ENCODE measurements around the gene RHOU.

RHOU gene

DNA sequence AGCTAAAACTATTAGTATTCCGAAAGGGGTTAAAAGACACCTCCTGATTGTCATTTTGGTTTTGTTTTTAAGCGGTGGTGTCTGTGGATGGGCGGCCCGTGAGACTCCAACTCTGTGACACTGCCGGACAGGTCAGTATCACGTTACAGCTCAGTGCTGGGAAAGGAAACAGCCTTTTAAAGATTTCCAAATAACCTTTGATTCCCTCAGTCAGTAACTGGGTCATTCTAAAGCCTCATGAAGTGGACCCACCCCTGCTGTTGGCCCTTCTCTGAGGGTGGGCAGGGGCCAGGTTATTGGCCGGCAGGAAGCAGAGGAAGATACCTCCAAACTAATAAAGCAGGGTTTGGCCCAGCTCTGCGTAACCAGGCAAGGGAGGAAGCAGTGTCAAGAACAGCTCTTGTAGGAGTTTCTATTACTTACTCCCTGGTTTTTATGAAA is 2.3 kb downstream of the RHOU start:
- no peak for DNase-seq

DNA sequence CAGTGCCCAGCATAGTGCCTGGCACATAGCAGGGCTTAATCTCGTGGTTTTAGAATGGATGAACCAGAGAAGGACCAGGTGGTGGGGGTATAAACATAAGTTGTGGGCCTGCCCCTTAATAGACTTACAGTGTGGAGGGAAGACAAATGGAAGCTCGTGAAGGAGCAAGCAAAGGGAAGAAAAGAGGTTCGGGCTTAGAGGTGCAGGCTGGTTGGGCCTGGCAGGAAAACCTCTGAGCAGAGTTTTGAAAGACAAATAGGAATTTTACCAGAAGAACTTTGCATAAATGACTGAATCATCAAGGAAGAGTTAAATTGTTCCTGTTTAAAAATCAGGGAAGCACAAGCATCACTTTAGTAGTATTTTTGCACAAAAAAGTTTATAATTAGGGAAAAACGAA is 4.5 kb downstream of the RHOU start:
- no peak for DNase-seq

DNA sequence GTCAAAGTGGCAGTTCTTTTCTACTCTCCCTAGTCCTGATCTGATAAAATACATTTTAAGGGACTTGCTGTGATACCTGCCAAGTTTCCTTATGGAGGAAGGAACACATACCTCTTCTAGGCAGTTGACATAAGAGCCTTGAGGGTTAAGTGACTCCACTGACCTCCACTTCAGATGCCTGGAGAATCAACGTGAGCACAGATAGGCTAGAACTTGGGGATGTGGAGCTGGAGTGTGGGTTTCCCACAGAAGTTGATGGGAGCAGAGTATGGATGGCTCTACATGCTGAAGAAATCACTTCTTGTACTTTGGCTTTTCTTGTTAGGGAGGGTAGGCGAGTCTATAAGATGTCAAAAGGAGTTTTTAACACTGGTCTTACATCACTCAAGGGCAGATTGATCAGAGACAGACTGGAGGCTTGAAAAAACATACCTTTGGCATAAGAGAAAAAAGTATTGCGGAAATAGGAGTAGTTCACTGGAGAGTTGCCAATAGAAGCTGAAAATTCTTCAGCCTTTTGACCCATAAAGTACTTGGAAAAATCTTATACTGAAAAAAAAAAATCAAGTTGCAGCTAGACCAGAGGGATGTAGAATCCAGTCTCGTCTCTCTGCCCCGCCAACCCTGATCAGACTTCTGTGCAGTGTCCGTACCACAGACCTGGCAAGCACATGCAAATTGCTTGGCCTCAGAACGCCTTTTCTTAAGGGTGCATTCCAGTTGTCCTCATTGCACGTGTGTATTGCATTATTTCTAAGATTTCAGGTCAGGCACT is 5.5 kb downstream of the RHOU start:
- no peak for DNase-seq

DNA sequence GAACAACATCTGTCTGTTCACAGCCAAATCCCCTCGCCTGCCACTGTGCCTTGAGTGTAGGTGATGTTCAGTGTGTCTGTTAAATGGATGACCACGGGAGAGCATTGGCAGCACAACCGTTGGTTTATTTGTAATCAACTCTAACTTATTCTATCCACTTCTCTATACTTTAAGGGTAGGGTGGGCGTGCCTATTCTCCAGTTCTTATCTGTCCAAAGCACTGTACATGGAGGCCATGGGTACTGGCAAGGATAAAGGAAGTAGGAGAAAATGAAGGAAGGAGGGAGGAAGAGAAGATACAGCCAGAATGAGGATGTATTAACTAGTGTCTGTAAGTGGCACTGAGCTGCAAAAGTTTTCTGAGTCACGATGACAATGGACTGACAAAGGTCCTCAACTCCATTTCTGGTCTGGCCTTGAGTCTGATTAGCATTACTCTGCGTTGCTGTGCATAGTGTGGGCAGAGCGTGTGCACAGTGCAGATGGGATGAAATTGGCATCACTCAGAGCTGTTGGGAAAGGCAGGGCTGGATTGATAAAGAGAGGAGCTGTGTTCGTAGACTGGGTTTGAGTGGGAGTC is 7.1 kb downstream of the RHOU start:
- no peak for DNase-seq

DNA sequence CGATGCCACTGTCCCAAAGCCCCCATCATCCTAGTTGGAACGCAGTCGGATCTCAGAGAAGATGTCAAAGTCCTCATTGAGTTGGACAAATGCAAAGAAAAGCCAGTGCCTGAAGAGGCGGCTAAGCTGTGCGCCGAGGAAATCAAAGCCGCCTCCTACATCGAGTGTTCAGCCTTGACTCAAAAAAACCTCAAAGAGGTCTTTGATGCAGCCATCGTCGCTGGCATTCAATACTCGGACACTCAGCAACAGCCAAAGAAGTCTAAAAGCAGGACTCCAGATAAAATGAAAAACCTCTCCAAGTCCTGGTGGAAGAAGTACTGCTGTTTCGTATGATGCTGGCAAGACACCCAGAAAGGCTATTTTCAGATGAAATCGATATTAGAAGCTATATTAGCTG is 8.1 kb downstream of the RHOU start:
- no peak for DNase-seq

DNA sequence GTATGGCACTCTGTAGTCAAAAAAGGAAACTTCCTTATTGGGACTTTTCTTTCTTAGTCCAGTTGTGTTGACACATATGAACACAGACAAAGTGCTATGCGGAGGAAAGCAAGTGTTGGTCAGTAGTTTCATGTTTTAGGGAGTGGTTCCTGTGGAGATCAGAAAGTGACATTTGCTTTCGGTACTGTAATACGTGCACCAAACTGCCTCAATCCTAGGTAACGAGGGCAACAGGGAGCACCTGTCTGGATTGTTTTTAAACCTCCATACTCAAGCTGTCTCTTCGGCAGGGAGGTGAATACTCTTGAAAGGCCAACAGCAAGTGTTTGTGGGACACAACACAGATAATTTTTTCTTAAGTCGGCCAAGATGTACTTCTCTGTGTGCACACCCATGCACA is 9.1 kb downstream of the RHOU start:
- DNase-seq = no peak

DNA sequence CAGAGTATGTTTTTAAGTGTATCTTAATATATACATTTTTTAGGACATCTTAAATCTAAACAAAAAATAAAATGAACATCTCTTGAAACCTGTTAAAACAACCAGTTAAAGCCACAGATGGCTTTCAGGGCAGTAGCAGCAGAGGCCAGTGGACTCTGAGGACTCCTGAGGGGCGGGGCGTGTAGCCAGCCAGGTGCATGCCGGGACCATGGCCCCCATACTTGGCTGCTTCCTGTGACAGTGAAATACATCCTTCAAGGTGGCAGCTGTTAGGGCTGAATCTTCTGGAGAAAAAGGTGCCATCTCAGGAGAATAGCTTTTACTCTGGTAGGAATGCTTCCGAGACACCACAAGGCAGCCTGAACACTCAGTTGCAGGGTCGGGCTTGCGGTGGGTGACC is 9.6 kb downstream of the RHOU start:
- DNase-seq = no peak

DNA sequence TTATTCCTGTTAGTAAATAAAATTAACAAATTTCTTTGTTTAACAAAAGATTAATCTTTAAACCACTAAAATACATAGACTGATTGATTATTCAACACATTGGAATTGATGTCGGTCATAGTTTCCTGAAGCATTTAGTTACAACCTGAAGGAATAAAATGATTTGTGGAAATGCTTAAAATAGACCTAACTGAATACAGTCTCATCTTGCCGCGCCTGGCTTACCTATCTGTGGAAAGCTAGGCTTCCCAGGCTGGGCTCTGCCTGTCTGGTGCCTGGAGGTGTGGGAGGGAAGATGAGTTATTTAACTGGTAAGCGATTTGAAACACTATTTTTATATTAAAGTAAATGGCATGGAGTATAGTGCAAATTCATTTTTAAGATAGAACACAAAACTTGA is 10.2 kb downstream of the RHOU start:
- DNase-seq = no peak

DNA sequence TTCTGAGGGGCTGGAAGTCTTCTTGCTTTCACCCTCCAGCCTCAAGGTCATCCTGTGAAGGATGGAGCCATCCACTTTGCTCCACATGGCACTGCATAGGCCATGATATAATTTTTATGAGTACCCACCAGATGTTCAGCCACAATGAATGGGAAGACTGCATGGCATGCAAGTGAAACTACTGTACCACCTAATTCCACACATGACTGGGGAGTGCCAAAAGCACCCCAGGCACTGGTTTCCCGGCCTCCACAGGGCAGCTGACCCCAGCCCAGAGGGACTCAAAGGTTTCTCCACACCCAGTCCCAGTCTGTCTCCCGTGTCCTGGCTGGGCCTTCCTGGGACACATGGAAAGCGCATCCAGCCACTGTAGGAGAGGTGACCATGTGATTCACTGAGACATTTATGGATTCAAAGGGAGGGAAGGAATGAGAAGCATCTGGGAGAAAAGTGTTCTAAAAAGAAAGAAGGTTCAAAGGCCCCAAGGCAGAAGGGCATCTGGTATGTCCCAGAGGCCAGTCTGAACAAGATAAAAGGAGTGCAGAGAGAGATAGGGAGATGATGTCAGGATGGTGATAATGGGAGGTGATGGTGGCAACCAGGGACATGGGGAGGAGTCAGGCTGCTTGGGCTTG is 12.1 kb downstream of the RHOU start:
- no peak for DNase-seq

DNA sequence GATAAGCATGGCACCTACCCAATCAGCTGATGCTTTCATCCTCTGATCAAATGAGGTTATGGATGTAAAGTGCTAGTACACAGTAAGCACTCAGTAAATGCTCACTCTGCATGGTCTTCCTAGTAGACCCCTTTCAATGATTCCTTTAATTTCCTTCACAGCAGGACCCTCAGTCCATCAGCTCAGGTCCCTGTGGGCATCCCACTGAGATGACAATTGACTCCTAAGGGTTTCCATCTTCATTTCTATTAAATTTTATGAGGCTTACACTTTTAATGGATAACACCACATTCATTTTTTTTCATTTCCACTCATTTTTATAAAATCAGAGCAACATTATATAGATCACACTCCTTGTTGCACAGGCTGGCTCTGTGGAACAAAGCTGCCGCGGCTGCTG is 12.8 kb downstream of the RHOU start:
- DNase-seq = no peak

DNA sequence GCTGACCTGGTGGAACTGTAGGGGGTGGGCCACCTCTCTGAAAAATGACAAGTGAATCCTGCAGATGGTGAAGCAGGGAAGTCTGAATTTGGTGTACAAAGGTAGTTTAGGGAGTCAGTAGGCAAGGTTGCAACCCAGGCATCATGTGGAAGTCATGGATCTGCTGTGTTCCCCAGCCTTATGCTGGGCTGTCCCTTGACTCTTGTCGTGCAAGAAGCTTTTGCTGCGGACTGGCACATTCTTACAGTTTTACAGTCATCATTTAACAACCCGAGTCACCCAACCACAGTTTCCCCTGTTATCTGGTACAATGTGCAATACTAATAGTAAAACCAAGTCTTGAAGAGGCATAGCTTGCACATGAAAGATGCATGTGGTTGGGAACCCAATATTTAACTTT is 13.2 kb downstream of the RHOU start:
- no peak for DNase-seq

DNA sequence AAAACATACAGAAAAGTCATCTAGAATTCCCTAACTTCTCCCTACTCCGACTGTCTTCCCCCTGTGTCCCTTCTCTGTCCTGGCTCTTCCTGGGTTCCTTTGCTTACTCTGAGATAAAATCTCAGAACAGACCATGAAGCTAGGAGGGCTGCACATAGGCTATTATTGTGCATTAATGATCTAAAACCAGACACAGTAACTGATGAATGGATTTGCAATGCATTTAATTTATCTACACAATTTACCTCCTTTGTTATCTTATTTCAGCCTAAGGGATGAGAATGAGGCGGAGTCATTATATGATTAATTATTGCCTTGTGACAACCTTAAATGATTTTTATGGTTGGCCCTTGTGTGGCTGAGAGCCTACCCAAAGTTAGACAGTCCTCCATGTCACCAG is 14.5 kb downstream of the RHOU start:
- DNase-seq = no peak

DNA sequence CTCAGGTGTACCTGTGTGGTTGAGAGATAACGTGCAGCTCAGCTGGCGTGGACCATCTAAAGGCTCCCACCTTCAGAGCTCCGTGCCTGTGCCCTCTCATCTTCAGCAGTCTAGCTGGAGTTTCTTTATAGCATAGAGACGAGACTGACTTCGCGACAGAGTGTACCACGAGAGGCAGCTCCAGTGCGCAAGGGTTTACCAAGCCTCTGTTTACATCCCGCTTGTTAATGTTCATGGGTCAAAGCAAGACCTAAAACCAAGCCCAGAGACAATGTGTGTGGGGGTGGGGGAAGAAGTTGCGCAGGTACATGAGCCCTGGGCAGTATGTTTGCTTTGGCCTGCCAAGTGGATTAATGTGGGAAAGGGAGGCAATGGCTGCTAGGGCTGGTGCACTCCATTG is 15.6 kb downstream of the RHOU start:
- no peak for DNase-seq

DNA sequence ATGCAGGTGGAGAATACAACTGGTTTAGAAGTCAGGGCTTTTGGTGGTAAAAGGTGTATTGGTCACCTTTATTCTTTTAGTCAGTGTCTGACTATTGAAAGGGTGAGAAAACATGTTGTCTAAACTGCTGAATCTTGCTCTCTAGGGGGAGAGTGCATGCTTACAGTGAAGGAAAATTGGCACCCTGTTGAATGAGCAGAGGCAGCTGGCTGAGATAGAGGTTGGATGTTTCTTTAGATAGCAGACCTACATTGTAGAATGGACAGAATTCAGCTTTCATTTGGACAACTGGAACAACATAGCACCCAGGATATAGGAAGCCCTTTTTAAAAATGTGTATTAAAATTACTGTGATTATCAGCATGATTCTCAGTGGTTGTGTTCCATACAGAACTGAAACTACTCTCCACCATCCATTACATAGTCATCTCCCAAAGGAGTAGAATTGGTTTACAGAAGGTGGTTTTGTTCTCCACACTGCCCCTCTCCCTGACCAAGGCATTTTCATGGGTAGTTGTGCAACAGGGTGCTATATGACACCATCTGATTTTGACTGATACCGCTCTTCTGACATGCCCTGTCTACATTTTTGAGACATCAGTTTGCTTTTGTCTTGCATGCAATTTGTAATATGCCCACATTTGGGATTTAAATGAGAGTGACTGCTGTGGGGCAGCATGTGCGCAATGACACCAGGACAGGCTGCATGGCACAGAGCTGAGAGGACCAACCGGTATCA is 16.2 kb downstream of the RHOU start:
- no peak for DNase-seq

DNA sequence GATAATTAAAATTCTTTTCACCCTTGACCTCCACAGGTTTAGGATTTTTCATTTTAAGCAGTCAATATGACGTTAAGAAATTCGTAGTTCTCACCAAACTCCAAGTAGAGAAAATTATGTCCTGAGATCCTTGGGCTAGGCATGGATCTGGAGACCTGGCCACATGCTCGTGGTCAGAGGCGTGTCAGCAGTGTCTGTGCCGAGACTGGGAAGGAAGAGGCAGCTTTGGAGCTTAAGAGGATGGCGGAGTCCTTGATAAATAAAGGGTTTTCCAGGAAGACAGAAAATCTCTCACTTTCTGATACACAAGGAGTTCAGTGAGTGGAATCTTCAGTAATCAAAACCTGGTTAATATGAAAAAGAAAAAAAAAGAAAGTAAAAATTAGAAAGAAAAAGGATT is 17.0 kb downstream of the RHOU start:
- no peak for DNase-seq

DNA sequence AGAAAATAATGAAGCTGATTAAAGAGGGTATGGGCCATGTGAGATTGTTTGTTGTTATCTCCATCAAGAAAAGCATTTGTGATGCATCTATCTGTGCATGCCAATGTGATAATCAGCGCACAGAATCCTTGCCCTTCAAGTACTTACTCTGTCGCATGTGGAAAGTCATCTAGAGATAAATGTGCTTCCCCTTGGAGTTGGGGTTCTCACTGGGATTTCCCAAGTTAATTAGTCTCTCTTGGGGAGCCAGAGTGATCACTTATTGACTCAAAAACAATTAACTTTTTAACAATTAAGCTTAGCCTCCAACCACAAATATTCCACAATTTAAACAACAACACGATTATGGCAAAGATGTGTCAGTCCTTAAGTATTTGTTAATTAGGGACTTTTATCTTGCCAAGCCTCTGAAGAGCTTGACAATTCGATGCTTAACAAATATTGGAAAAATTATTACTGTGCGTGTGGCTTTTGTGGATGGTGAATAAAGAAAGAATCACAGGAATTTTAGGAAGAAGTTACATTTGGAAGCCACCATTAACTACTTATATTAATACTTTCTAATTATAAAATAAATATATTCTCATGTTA is 17.5 kb downstream of the RHOU start:
- DNase-seq = no peak

DNA sequence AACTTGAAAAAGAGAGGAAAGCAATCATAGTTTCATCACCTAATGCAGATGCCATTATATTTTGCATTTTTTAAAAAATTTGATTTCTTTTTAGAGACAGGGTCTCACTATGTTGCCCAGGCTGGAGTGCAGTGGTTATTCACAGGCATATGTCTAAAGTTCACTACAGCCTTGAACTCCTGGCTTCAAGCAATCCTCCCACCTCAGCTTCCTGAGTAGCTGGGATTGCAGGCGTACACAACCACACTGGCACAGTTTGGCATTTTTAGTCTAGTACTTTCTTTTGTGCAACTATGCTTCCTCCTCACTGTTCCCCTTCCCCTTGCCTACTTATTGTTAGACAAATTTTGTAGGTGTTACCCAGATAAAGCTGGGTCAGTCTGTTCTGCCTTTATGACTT is 18.0 kb downstream of the RHOU start:
- DNase-seq = no peak

DNA sequence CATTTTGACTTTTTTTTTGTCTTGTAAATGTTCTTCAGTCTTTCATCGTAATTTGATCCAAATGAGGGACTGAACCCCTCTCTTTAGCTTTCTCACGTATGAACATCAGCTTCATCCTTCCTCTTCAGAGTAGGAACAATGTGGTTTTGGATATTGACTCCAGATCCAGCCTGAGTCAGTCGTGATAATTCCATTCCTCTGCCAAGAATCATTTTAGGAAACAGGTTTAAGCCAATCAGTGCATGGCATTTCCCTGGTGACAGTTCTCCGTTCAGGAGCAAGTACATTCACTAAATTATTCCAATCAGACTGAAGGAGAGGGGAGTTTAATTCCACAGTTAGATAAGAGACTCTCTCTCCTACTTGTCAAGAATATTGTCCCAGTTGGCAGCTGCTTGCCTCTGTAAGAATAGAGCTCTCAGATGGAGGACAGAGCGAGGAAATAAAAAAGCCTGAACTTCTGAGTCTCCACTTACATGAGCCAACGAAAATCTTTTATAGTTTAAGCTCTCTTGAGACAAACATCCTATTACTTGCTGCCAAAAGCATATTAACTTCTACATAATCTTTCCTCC is 18.6 kb downstream of the RHOU start:
- DNase-seq = peak; percentile 10

DNA sequence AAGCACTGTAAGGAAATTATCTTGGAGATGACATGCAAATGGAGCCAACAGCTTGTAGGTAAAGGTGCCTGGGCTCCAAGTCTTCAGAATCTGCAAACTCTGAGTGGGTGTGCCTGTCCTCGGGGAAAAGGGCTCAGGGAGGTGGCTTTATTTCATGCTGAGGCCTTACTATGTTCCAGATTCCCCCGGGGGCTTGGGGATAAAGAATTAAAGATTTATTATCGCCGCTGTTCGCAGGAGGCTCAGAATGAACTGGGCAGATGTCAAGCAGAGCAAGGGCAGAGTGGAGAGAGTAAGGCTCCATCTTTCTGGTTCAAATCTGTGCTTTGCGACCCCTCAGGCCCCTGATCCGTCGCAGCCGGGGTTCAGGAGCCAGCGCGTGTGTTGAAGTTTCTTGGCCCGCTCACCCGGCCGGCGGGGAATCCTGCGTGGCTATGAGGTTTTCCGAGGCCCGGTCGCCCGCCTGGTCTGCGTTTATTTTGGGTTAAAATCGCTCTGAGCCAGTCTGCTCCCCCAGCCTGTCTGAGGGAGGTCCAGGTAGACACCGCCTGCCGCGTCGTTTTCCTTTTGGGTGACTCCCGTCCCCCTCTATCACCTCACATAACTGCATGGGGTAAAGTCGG is 19.5 kb downstream of the RHOU start:
- DNase-seq = no peak

DNA sequence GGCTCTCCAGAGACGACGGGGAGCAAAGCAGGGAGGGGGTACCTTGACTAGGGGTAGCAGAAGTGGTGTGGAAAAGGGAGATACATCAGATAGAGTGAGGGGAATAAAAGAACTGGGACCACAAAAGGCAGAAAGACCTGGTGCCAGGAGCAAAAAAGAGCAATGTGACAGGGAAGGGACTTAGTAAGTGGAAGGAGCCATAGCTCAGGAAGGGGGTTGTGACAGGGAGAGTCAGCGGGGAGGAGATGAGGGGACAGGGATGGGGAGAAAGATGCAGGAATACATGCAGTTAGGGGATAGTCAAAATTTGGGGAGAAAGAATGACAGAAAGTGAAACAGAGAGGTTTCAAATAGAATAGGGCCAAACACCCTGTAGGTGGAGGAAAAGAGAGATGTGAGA is 20.5 kb downstream of the RHOU start:
- DNase-seq = no peak

DNA sequence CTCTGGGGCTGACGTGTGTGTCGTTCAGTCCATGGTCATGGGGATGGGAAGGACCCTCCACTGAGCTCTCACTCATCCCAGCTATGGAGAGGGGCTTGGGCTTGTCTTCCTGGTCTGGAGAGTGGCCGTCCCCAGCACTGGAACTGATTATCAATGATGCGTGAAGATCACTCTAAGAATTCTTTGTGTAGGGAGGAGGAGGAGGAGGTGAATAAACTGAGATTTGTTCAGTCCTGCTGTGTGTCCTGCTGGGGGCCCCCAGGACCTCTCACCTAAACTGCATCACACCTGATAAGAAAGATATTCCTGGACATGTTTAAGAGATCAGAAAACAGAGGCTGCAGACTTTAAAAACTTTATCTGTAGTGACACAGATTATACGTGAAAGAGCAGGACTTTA is 21.2 kb downstream of the RHOU start:
- DNase-seq = no peak

DNA sequence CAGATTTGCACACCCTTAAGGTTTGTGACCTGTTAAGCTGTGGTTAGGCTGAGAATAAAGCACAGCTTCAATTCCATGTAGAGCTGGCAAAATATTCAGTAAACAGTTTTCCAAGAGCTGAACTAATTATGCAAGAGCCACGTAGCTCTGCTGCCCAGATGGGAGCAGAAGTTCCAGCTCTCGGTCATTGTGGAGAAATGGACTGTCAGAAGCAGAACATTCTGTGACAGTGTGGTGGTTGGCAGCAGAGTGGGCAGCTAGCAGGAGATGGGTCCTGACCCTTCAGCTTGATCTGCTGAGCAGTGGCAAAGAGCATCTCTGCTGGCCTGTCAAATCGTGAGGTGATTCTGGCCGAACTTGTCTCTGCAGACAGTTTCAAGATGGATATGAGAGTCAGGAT is 23.2 kb downstream of the RHOU start:
- DNase-seq = no peak
